Forelimb muscle (tissue), 1 donor: ENCODE data around the gene CYP20A1. TPM values are rescaled to one million over a fixed set of nuclear protein-coding genes. Genes with fewer than 3 reads are reported as not detected.
A peak's percentile ranks its signal among the peaks of the same experiment; 100 is the strongest.
"Not testable (repeated sequence)": the region's sequence is repeated elsewhere in the genome, so short reads cannot be mapped to it uniquely, and the experiment has no call there.

Source experiments
- DNase-seq: peaks from one replicate; pipeline ENCODE4 v3.0.0-alpha.2; 2013; ENCODE audit warnings: low read depth
- polyA plus RNA-seq: library from polyadenylated mRNA; unstranded; fragments of 120-200 nt; gene quantifications from one replicate; pipeline ENCODE4 v1.2.1, GENCODE V29; 2013; ENCODE audit not compliant: insufficient read length

CYP20A1 gene
- 12.9 TPM for polyA plus RNA-seq

DNA sequence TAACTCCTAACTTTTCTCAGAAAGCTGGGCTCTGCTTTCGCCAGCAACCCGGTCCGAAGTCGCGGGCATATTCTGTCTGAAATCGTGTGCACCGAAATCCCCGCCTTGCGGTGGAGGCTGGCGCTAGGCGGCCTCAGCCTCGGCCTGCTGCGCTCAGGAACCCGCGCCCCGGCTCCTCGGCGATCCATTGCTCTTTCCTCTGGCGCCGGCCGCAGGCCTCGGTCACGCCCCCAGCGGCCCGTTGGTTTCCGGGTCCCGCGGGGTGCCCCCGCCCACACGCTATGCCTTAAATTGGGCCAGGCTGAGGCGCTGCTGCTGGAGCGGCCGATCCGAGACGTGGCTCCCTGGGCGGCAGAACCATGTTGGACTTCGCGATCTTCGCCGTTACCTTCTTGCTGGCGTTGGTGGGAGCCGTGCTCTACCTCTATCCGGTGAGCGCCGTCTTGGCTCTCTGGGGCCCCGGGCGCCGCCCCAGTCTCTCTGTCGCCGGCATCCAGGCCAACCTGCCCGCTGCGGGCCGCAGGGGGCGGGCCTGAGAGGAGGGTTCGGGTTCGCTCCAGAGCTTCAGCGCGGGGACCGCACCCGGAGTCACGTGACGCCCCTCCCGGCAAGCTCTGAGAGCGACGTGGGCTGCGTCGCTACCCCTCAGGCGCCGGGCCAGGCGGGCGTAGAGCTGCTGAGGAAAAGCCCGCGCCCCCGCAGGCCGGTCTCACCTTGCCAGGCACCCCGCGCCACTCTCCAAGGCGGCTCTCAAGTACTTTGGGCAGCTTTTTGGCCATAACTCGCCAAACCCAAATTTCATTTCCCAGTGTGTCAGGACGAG lies at the start of gene CYP20A1:
CYP20A1 (plus strand) TSS at position 315 of the 823 bp plus-strand sequence; CDS start at position 360, 45 bp downstream.
- DNase-seq, result peak; percentile 90

DNA sequence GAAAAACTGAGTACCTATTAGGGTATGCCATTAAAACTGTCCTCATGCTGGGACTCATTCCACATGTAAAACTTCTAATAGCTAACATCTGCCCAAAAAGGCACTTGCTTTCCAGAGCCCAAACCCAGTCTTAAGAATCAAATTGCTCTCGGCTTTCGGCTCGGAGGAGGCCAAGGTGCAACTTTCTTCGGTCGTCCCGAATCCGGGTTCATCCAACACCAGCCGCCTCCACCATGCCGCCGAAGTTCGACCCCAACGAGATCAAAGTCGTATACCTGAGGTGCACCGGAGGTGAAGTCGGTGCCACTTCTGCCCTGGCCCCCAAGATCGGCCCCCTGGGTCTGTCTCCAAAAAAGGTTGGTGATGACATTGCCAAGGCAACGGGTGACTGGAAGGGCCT lies 48.3 kb upstream of the CYP20A1 start:
- not testable (repeated sequence) for DNase-seq

DNA sequence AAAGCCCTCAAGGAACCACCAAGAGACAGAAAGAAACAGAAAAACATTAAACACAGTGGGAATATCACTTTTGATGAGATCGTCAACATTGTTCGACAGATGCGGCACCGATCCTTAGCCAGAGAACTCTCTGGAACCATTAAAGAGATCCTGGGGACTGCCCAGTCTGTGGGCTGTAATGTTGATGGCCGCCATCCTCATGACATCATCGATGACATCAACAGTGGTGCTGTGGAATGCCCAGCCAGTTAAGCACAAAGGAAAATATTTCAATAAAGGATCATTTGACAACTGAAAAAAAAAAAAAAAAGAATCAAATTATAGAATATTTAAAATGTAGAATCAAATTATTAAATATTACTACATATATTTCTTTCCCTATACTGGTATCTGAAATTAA lies 47.8 kb upstream of the CYP20A1 start:
- DNase-seq, result not testable (repeated sequence)

DNA sequence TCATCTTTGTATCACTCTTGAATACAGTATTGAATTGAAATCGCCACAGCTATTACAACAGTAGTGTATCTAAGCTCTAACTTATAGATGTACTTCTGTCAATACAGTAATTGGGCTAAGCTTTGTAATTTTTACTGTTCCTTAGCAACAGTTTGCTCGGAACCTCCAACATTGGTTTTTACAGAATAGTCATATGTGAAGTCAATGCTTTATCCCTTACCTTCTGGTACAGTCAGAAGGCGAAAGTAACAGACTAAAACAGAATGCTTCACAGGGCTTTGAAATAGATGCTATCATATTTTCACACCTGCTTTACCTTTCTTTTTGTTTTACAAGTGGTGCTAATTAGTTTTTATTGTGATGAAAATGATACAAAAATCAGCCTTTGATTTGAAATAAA lies 46.9 kb upstream of the CYP20A1 start:
- no peak for DNase-seq

DNA sequence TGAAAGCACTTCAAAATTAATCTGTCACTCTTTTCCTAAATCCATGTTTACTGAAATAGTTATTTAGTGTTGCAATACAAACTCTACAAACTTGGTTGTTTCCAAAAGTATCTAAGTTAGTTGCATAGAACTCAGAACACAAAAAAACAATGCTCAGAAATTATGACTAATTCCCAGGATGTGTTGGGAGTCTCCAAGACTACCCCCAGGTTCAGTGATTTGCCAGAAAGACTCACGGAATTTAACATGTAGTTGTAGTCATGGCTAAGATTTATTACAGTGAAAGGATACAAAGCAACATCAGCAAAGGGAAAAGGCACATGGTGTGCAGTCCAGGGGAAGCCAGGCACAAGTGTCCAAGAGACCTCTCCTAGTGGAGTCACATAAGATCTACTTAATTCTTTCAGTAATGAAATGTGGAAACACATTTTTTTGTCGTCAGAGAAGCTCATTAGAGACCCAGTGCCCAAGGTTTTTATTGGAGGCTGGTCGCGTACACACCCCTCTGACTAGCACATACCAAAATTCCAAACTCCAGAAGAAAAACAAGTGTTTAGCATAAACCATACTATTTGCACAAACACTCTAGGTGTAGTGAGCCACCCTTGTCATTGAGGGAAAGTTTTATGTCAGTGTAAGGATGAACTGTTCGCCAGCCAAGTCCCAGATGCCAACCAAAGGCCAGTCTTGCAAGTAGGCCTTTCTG lies 43.3 kb upstream of the CYP20A1 start:
- DNase-seq, result no peak

GRCh38 chr2:203200866-203201265 lies 38.0 kb upstream of the CYP20A1 start:
- no peak for DNase-seq

- DNase-seq, result no peak
Measured at GRCh38 chr2:203201426-203201825, 37.4 kb upstream of the CYP20A1 start.

- DNase-seq, result no peak
Measured at GRCh38 chr2:203209538-203209937, 29.3 kb upstream of the CYP20A1 start.

GRCh38 chr2:203225423-203226039 lies 13.3 kb upstream of the CYP20A1 start:
- DNase-seq, result no peak

DNA sequence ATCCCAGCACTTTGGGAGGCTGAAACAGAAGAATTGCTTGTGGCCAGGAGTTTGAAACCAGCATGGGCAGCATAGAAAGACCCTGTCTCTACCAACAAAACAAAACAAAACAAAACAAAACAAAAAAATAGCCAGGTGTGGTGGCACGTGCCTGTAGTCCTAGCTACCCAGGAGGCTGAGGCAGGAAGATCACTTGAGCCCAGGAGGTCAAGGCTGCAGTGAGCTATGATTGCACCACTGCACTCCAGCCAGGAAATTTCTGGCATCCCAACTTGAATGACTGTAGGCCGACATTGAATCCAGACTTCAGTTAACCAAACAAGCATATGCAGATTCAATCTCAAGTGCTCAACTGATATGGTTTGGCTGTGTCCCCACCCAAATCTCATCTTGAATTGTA lies 9.1 kb upstream of the CYP20A1 start:
- DNase-seq, result not testable (repeated sequence)

DNA sequence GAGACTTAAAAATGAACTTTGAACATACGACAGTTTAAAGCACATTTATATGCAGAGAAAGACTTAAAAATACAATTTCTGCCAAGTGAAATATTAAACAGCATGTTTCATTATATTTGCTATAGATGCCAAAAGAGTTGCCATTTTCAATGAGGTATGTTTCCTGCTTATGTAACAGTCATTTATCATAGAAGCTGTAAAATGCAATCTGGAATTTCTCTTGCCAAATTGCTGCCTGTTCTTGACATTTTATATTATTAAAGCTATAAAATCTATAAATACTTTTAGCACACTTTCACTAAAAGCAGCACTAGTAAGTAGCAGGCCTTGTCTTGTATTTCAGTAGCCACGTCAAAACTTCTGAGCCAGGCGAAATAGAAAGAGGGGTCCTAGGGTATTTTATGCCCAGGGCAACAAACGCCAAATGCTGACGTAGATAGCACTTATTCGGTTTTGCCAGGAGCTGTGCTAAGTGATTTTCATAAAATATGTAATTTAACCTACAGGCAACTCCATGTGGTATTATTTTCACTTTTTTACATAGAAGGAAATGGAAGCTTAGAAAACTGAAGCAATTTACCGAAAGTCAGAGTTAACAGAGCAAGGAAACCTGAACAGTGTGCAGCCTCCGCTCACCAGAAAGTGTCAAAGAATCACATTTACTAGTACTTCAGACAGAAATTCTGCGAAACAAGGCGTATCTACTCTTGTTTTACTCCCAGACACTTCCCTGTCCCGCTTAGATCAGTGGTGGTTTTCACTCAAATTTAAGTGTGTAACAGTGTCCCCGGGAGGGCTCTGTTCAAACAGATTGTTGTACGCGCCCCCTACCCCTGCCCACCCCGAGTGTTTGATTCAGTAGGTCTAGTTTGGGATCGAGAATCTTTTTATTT lies 1.2 kb upstream of the CYP20A1 start:
- no peak for DNase-seq

DNA sequence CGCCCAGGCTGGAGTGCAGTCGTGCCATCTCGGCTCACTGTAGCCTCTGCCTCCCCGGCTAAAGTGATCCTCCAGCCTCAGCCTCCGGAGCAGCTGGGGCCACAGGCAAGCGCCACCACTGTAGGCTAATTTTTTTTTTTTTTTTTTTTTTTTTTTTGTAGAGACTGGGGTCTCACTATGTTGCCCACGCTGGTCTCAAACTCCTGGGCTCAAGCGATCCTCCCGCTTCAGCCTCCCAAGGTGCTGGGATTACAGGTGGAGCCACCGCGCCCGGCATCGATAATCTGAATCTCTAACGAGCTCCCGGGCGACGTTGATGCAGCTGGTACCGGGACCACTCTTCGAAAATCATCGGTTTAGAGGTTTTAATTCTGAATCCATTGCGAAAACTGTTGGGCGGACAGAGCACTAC lies 520 bp upstream of the CYP20A1 start:
- no peak for DNase-seq

DNA sequence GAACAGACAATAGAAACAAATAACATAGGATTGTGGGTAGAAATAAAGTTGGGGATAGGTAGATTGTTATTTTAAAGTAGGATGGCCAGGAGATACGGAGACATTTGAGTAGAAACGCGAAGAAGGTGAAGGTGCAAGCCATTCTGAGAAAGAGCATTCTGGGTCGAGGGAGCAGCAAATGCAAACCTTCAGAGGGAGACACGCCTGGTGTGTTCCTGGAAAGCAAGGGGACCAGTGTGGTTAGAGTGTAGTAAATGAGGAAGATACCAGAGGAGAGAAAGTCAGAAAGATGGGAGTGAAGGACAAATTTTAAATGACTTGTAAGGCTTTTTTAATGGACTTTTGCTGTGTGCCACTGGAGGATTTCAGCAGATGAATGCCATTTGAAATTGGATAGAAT lies 1.7 kb downstream of the CYP20A1 start:
- DNase-seq, result no peak

GRCh38 chr2:203242518-203242917 lies 3.7 kb downstream of the CYP20A1 start:
- no peak for DNase-seq

DNA sequence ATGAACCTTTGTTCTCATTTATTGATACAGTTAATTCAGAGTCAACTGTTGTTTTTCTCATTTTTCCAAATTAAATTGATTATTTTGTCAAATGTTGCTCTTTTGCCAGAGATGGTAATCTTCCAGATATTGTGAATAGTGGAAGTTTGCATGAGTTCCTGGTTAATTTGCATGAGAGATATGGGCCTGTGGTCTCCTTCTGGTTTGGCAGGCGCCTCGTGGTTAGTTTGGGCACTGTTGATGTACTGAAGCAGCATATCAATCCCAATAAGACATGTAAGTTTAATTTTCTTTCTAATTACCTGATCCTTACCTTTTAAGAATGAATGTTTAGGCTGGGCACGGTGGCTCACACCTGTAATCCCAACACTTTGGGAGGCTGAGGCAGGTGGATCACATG lies 7.8 kb downstream of the CYP20A1 start:
- no peak for DNase-seq

DNA sequence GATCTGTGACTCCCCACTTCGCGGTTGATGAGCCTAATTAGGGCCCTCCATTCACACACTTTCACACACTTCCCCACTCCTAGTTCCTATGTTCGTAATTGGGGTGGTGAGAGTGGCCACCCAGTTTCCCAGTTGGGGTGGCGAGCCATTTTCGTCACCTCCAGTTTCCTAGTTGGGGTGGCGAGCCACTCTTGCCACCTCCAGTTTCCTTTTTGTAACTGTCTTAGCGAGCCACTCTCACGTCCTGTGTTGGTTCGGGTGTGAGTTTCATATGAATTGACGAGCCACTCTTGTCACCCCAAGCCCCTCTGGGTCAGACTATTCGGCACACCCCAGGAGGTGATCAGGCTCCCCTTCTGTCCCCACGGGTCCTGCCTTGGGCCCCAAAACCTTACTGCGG lies 14.0 kb downstream of the CYP20A1 start:
- DNase-seq, result no peak

- not testable (repeated sequence) for DNase-seq
Measured at GRCh38 chr2:203253422-203254095, 14.7 kb downstream of the CYP20A1 start.

- no peak for DNase-seq
Measured at GRCh38 chr2:203261326-203262159, 22.7 kb downstream of the CYP20A1 start.

DNA sequence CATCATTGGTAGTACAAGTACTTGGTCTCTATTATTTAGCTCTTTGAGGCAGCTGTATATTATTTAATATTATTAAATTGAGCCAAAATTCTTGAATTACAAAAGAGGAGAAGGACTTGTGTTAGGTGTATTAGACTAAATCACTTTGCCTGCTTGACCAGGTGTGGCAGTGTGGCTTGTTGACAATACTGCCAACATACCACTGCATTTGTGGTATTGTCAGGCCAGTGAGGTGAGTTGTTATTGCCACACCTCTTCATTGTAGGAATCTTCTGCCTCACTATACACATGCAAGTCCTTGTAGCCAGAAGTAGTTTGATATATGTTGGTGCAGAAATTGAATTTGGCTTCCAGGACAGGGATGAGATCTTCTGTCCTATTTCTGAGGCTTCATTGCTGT lies 40.5 kb downstream of the CYP20A1 start:
- no peak for DNase-seq

- no peak for DNase-seq
Measured at GRCh38 chr2:203280428-203281064, 41.7 kb downstream of the CYP20A1 start.
